Ishikawa (cell line): ENCODE measurements around the gene EEF1AKMT3.

Experiments
- CEBPB ChIP-seq: IDR thresholded peaks from 2 replicates; pipeline ENCODE4 v1.6.1; 2012
- CREB1 ChIP-seq: IDR thresholded peaks from 2 replicates; pipeline ENCODE4 v1.6.1; 2012; ENCODE audit warnings: low read depth
- EGR1 ChIP-seq: IDR thresholded peaks from 2 replicates; pipeline ENCODE4 v1.6.1; 2012
- EP300 ChIP-seq: IDR thresholded peaks from 2 replicates; pipeline ENCODE4 v1.6.1; 2012; ENCODE audit warnings: borderline replicate concordance
- FOXM1 ChIP-seq: IDR thresholded peaks from 2 replicates; pipeline ENCODE4 v1.6.1; 2012; ENCODE audit warnings: low read depth, borderline replicate concordance
- NFIC ChIP-seq: IDR thresholded peaks from 2 replicates; pipeline ENCODE4 v1.6.1; 2012
- RAD21 ChIP-seq: IDR thresholded peaks from 2 replicates; pipeline ENCODE4 v1.6.1; 2012; ENCODE audit warnings: low read depth
- TAF1 ChIP-seq: IDR thresholded peaks from 2 replicates; pipeline ENCODE4 v1.6.1; 2012; ENCODE audit warnings: low read depth, mild to moderate bottlenecking
- TCF12 ChIP-seq: IDR thresholded peaks from 2 replicates; pipeline ENCODE4 v1.6.1; 2012; ENCODE audit warnings: low read depth
- TEAD4 ChIP-seq: IDR thresholded peaks from 2 replicates; pipeline ENCODE4 v1.6.1; 2012
- YY1 ChIP-seq: IDR thresholded peaks from 2 replicates; pipeline ENCODE4 v1.6.1; 2012; ENCODE audit warnings: low read depth
- ZBTB7A ChIP-seq: IDR thresholded peaks from 2 replicates; pipeline ENCODE4 v1.6.1; 2012; ENCODE audit warnings: low read depth
- TF ChIP-seq, protein P1 (sequence below): IDR thresholded peaks from 2 replicates; pipeline ENCODE4 v1.6.1; 2012
- TF ChIP-seq, protein P2 (sequence below): IDR thresholded peaks from 2 replicates; pipeline ENCODE4 v1.6.1; 2012; ENCODE audit warnings: low read depth, mild to moderate bottlenecking
- TF ChIP-seq, protein P3 (sequence below): IDR thresholded peaks from 2 replicates; pipeline ENCODE4 v1.6.1; 2012

EEF1AKMT3 gene

DNA sequence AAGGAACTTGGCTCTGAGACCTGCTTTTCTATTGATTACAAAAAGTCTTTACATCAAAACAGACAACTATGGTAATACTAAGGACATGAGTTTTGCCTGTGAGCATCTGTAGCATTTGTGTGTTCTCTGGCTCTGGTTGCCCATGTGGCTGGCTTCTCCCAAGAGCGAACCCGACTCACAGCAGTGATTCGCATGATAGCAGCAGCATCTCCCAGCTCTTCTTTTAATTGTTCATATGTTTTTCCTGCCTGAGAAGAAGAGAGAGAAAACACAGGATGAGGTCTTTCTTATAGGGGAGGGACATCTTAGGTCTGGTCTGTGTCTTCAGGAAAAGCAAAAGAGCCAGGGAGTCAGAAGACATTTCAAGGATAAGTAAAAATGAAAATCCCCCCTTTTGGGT is 28.6 kb downstream of the EEF1AKMT3 start:
- TF ChIP-seq NFIC, result no peak
- no peak for TF ChIP-seq TAF1
- TF ChIP-seq EP300, result no peak
- TF ChIP-seq CREB1, result no peak
- no peak for TF ChIP-seq TCF12

DNA sequence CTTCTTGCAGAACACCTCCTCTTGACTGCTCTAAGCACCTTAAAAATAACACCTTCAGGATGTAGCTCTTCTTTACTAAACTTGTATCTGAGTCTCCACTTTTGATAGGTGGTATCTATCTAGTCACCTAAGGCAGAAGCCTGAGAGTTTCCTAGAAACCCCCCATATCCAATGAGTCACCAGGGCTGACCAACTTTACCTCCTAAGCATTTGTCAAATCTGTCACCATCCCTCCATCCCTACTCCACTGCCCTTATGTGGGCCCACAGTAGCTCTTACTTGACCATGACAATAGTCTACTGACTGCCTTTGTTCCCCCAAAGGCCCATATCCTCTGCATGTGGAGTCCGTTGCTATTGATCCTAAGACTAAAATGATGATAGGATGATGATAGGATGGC is 30.2 kb downstream of the EEF1AKMT3 start:
- TF ChIP-seq ZBTB7A (no peak), CEBPB (no peak)

DNA sequence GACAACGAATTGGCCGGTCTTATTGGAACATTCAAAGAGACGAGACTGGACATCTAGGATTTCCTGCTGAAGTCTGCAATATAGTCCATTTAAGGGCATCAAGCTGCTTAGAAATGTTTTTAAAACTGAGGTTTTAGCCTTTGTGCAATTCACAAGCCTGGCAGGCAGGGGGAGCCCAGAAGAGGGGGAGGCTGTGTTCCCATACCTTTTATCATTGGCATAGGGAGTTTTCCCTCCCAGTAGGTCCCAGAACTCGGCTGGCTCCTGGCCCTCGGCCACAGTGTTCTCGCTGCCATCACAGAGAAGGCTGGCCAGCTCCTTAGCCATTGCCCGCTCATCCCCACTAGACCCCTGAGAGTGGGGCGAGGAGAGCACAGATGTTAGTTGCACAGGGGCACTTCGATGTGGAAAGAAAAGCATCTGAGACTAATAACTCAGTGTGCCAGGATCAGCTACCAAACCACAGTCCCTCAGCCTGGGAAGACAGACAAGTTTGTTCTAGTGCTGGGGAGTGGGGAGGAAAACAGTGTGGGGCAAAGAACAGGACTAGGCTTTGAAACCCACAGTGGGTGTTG is 31.0 kb downstream of the EEF1AKMT3 start:
- TF ChIP-seq ZBTB7A (no peak), CEBPB (no peak), TAF1 (no peak), TEAD4 (no peak), RAD21 (peak; percentile 73), NFIC (peak; percentile 15; the same call in 1 of the 2 replicates)
- TF ChIP-seq, protein P1, sequence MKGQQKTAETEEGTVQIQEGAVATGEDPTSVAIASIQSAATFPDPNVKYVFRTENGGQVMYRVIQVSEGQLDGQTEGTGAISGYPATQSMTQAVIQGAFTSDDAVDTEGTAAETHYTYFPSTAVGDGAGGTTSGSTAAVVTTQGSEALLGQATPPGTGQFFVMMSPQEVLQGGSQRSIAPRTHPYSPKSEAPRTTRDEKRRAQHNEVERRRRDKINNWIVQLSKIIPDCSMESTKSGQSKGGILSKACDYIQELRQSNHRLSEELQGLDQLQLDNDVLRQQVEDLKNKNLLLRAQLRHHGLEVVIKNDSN, result no peak

DNA sequence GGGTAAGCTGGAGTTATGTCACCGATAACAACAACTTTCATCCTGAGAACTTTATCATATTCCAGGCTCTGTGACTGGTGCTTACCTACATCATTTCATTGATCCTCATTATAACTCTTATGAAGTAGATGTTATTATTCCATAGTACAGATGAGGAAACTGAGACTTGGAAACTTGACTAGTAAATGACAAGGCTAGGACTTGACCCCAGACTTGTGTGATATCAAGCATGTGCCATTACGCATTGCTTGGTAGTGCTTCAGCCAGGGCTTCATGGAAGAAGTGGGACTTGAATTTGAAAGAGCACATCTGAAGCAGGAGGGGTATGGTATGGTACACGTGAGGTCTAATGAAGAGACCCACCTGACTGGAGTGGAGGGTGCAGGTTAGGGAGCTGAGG is 34.3 kb downstream of the EEF1AKMT3 start:
- TF ChIP-seq TCF12, result no peak
- TF ChIP-seq EP300, result no peak
- TF ChIP-seq FOXM1, result no peak
- no peak for TF ChIP-seq EGR1
- TF ChIP-seq CEBPB, result no peak
- TF ChIP-seq YY1, result no peak
- TF ChIP-seq RAD21, result no peak
- TF ChIP-seq NFIC, result no peak
- TF ChIP-seq ZBTB7A, result no peak
- TF ChIP-seq, protein P2, sequence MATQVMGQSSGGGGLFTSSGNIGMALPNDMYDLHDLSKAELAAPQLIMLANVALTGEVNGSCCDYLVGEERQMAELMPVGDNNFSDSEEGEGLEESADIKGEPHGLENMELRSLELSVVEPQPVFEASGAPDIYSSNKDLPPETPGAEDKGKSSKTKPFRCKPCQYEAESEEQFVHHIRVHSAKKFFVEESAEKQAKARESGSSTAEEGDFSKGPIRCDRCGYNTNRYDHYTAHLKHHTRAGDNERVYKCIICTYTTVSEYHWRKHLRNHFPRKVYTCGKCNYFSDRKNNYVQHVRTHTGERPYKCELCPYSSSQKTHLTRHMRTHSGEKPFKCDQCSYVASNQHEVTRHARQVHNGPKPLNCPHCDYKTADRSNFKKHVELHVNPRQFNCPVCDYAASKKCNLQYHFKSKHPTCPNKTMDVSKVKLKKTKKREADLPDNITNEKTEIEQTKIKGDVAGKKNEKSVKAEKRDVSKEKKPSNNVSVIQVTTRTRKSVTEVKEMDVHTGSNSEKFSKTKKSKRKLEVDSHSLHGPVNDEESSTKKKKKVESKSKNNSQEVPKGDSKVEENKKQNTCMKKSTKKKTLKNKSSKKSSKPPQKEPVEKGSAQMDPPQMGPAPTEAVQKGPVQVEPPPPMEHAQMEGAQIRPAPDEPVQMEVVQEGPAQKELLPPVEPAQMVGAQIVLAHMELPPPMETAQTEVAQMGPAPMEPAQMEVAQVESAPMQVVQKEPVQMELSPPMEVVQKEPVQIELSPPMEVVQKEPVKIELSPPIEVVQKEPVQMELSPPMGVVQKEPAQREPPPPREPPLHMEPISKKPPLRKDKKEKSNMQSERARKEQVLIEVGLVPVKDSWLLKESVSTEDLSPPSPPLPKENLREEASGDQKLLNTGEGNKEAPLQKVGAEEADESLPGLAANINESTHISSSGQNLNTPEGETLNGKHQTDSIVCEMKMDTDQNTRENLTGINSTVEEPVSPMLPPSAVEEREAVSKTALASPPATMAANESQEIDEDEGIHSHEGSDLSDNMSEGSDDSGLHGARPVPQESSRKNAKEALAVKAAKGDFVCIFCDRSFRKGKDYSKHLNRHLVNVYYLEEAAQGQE, result no peak
- no peak for TF ChIP-seq CREB1
- TF ChIP-seq, protein P3, sequence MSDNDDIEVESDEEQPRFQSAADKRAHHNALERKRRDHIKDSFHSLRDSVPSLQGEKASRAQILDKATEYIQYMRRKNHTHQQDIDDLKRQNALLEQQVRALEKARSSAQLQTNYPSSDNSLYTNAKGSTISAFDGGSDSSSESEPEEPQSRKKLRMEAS, result no peak
- TF ChIP-seq TEAD4, result no peak
- TF ChIP-seq TAF1, result no peak
- TF ChIP-seq, protein P1, result no peak

DNA sequence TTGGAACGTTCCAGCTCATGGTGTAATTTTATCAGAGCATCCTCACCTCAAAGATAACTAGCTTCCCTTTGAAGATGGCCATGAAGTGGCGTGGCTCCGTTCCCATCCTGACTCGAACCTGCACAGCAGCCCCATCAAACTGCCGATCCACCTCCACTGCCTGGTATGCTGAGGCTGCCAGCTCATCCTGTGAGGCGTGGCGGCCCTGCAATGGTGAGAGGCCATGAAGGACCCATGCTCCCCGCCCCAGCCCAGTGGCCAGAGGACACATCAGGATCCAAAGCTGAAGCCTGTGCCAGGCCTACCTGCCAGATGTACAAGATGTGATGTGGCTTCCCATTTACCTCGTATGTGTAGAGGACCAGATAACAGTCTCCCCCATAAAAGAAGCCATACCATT is 34.9 kb downstream of the EEF1AKMT3 start:
- no peak for TF ChIP-seq TAF1
- no peak for TF ChIP-seq YY1
- TF ChIP-seq, protein P2, result no peak
- TF ChIP-seq, protein P1, result no peak
- TF ChIP-seq, protein P3, result no peak
- no peak for TF ChIP-seq NFIC
- no peak for TF ChIP-seq CEBPB
- no peak for TF ChIP-seq TEAD4
- no peak for TF ChIP-seq FOXM1
- TF ChIP-seq ZBTB7A, result no peak
- TF ChIP-seq EP300, result no peak
- no peak for TF ChIP-seq EGR1

DNA sequence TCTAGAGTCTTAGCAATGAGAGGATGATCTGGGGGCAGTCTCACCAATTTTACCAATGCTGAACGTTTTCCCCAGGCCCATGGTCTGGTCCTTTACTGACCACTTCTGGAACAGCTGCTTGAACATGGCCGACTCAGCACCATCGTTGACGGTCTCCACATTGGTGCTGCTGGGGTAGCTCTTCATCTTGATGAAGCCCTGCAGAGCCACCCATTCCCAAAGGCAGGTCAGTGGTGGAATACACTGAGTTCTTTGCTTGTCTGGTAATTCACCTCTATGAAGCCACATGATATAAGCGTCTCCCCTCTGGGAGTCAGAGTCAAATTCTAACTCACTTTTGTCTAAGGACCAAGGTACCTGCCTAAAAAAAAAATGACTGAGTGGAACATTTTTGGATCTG is 35.9 kb downstream of the EEF1AKMT3 start:
- TF ChIP-seq, protein P3, result no peak
- TF ChIP-seq YY1 (no peak), TEAD4 (no peak), ZBTB7A (no peak), TAF1 (no peak)
- TF ChIP-seq, protein P1, result no peak
